H9 (cell line): ENCODE data around the gene FREM1. TPM values are rescaled to one million over a fixed set of nuclear protein-coding genes. Genes with fewer than 3 reads are reported as not detected.
A peak's percentile ranks its signal among the peaks of the same experiment; 100 is the strongest.

ENCODE experiments used
- DNase-seq: peaks from one replicate; pipeline ENCODE4 v3.0.0-alpha.2; 2017
- H2AFZ ChIP-seq: one replicate; pipeline ENCODE4 v1.6.1; 2013; ENCODE audit warnings: mild to moderate bottlenecking, low read length, control low read depth, moderate library complexity
- H2AK5ac ChIP-seq: 2 replicates; pipeline ENCODE4 v1.6.1; 2013; ENCODE audit warnings: low read length, control low read depth, mixed read lengths; ENCODE audit not compliant: insufficient read length
- H2BK120ac ChIP-seq: one replicate; pipeline ENCODE4 v1.6.1; 2013; ENCODE audit warnings: low read depth, mild to moderate bottlenecking, low read length, control low read depth, inconsistent platforms; ENCODE audit not compliant: poor library complexity, severe bottlenecking
- H2BK12ac ChIP-seq: 2 replicates; pipeline ENCODE4 v1.6.1; 2013; ENCODE audit warnings: low read length, control low read depth, mixed read lengths, low read depth; ENCODE audit not compliant: insufficient read length
- H2BK15ac ChIP-seq: 2 replicates; pipeline ENCODE4 v1.6.1; 2013; ENCODE audit warnings: low read depth, low read length, control low read depth
- H2BK20ac ChIP-seq: one replicate; pipeline ENCODE4 v1.6.1; 2013; ENCODE audit warnings: low read depth, mild to moderate bottlenecking, low read length, control low read depth, inconsistent platforms; ENCODE audit not compliant: poor library complexity, severe bottlenecking
- H2BK5ac ChIP-seq: 2 replicates; pipeline ENCODE4 v1.6.1; 2013; ENCODE audit warnings: low read length, control low read depth, mixed read lengths; ENCODE audit not compliant: insufficient read length
- H3K14ac ChIP-seq: 2 replicates; pipeline ENCODE4 v1.6.1; 2013; ENCODE audit warnings: low read length, control low read depth; ENCODE audit not compliant: insufficient read depth
- H3K18ac ChIP-seq: 2 replicates; pipeline ENCODE4 v1.6.1; 2013; ENCODE audit warnings: low read depth, mild to moderate bottlenecking, mixed read lengths, low read length, control low read depth; ENCODE audit not compliant: insufficient read length
- H3K23ac ChIP-seq: 2 replicates; pipeline ENCODE4 v1.6.1; 2013; ENCODE audit warnings: low read length, control low read depth, mixed read lengths, low read depth; ENCODE audit not compliant: insufficient read length
- H3K23me2 ChIP-seq: 2 replicates; pipeline ENCODE4 v1.6.1; 2013; ENCODE audit warnings: low read depth, mild to moderate bottlenecking, mixed read lengths, low read length, control low read depth; ENCODE audit not compliant: insufficient read length, poor library complexity, severe bottlenecking
- H3K27ac ChIP-seq: 2 replicates; pipeline ENCODE4 v1.5.1; 2013; ENCODE audit warnings: low read length, control low read depth, mixed read lengths, low read depth; ENCODE audit not compliant: insufficient read length
- H3K27me3 ChIP-seq: 2 replicates; pipeline ENCODE4 v1.6.1; 2013; ENCODE audit warnings: low read length, control low read depth, inconsistent platforms; ENCODE audit not compliant: insufficient read depth
- H3K4ac ChIP-seq: 2 replicates; pipeline ENCODE4 v1.6.1; 2013; ENCODE audit warnings: low read depth, mild to moderate bottlenecking, control low read depth, inconsistent platforms, low read length, moderate library complexity
- H3K4me1 ChIP-seq: 2 replicates; pipeline ENCODE4 v1.6.1; 2013; ENCODE audit warnings: low read length, control low read depth, inconsistent platforms; ENCODE audit not compliant: insufficient read depth
- H3K4me2 ChIP-seq: 2 replicates; pipeline ENCODE4 v1.6.1; 2013; ENCODE audit warnings: low read length, control low read depth, mixed read lengths; ENCODE audit not compliant: insufficient read length, insufficient read depth
- H3K56ac ChIP-seq: 2 replicates; pipeline ENCODE4 v1.6.1; 2013; ENCODE audit warnings: low read depth, mild to moderate bottlenecking, mixed read lengths, low read length, control low read depth; ENCODE audit not compliant: insufficient read length
- H3K79me1 ChIP-seq: 2 replicates; pipeline ENCODE4 v1.6.1; 2013; ENCODE audit warnings: low read depth, mild to moderate bottlenecking, moderate library complexity, low read length, control low read depth, inconsistent platforms; ENCODE audit not compliant: insufficient read depth, poor library complexity, severe bottlenecking
- H3K79me2 ChIP-seq: 2 replicates; pipeline ENCODE4 v1.6.1; 2013; ENCODE audit warnings: low read length, control low read depth, inconsistent platforms; ENCODE audit not compliant: insufficient read depth
- H3K9ac ChIP-seq: 2 replicates; pipeline ENCODE4 v1.6.1; 2013; ENCODE audit warnings: low read length, control low read depth, mixed read lengths; ENCODE audit not compliant: insufficient read length; ENCODE audit errors: extremely low read depth
- H3K9me3 ChIP-seq: one replicate; pipeline ENCODE4 v1.6.1; 2013; ENCODE audit warnings: low read depth, low read length, inconsistent platforms; ENCODE audit not compliant: control insufficient read depth
- H3T11ph ChIP-seq: one replicate; pipeline ENCODE4 v1.6.1; 2013; ENCODE audit warnings: mild to moderate bottlenecking, low read length, control low read depth, inconsistent platforms
- H4K20me1 ChIP-seq: one replicate; pipeline ENCODE4 v1.6.1; 2013; ENCODE audit not compliant: control insufficient read depth, insufficient read length, insufficient read depth
- H4K5ac ChIP-seq: 2 replicates; pipeline ENCODE4 v1.6.1; 2013; ENCODE audit warnings: low read depth, mild to moderate bottlenecking, mixed read lengths, low read length, control low read depth; ENCODE audit not compliant: insufficient read length
- H4K8ac ChIP-seq: replicated peaks from 2 replicates; pipeline ENCODE4 v1.6.1; 2013; ENCODE audit warnings: low read length, control low read depth, mixed read lengths, low read depth; ENCODE audit not compliant: insufficient read length
- H4K91ac ChIP-seq: 2 replicates; pipeline ENCODE4 v1.6.1; 2013; ENCODE audit warnings: low read depth, mild to moderate bottlenecking, moderate library complexity, mixed read lengths, low read length, control low read depth; ENCODE audit not compliant: insufficient read length
- H3K27ac Mint-ChIP-seq, 3 experiments: 2 replicates in 2 of 3; 3 replicates in 1 of 3; pipeline ENCODE4 v1.8.0; 2020 to 2021; ENCODE audit warnings: mixed read lengths in 3 of 3, mild to moderate bottlenecking in 1 of 3, moderate library complexity in 1 of 3
- H3K27me3 Mint-ChIP-seq: 2 replicates; pipeline ENCODE4 v1.8.0; 2021; ENCODE audit warnings: low read depth, mild to moderate bottlenecking, moderate library complexity, mixed read lengths
- H3K36me3 Mint-ChIP-seq, 3 experiments: 2 replicates in 2 of 3; 3 replicates in 1 of 3; pipeline ENCODE4 v1.8.0; 2020 to 2021; ENCODE audit warnings: low read depth in 3 of 3, mixed read lengths in 3 of 3; ENCODE audit not compliant: insufficient read depth in 1 of 3
- H3K4me1 Mint-ChIP-seq, 2 experiments: 2 replicates each; pipeline ENCODE4 v1.8.0; 2020; ENCODE audit warnings: mixed read lengths in 2 of 2
- H3K4me3 Mint-ChIP-seq, 2 experiments: 2 replicates in 1 of 2; 3 replicates in 1 of 2; pipeline ENCODE4 v1.8.0; 2020 to 2021; ENCODE audit warnings: mild to moderate bottlenecking in 2 of 2, mixed read lengths in 2 of 2, moderate library complexity in 1 of 2
- H3K9me3 Mint-ChIP-seq, 2 experiments: 2 replicates in 1 of 2; 3 replicates in 1 of 2; pipeline ENCODE4 v1.8.0; 2020; ENCODE audit warnings: mild to moderate bottlenecking in 2 of 2, mixed read lengths in 2 of 2, moderate library complexity in 1 of 2
- CTCF ChIP-seq: fragments of 200-600 bp; sonication (generic); conservative IDR thresholded peaks from 3 replicates; pipeline ENCODE4 v1.8.0; 2021; ENCODE audit warnings: antibody characterized with exemption, mild to moderate bottlenecking
- WGBS: extraction: QIAGEN DNeasy Blood & Tissue Kit; methylation state at CpG from one replicate; pipeline ENCODE4 v1.1.7; 2013; ENCODE audit warnings: missing lambda C conversion rate, low lambda C conversion rate, mixed read lengths; ENCODE audit not compliant: insufficient read length; ENCODE audit errors: extremely low coverage; 5-methylcytosine and 5-hydroxymethylcytosine counted together
- total RNA-seq: library from RNA; stranded (reverse); gene quantifications from 2 replicates; pipeline ENCODE4 v1.2.1, GENCODE V29; 2021

Gene FREM1
- total RNA-seq, 1 experiment from 2014 or later = 0.44 TPM

DNA sequence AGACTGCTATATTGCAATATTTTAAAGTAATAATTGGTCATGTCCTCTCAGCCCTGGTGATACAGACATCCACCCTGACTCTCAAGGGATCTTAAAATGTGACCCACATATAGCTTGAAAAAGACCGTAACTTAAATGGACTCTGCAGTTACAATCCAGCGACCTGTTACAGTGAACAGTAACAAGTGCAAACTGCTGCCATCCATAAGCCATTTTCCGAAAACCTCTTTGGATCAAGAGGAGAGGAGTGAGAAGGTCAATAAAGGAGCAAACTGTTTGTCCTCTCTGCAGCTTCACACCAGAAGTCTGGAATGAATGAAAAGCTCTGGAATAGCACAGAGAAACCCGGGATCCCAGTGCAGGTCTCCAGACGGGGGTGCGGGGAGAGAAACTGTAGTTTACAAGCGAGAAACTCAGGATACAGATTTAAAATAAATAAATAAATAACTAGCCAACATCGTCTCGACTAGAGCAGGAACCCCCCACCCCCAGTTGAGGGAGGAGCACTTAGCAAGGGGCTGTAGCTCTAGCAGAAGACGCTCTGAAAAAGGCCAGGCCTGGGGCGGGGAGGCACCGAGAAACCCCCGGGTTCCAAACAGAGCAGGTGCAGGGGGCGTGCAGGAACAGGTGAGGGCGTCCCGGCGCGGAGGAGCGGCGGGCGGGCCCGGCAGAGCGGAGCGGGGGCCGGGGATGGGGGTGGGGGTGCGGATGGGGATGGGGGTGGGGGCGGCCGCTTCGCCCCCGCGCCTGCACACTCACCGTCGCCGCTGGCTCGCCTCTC lies 217.6 kb downstream of the FREM1 start:
- TF ChIP-seq CTCF = peak; percentile 24; the same call in 1 of the 3 replicates
- Histone ChIP-seq H2BK15ac (no peak overlapping the region), H3K23me2 (peaks cover 5% of the 10 kb centered on the region), H4K8ac (no peak overlapping the region), H2BK120ac (no peak overlapping the region), H4K20me1 (no peaks in the 10 kb centered on the region), H2BK20ac (no peak overlapping the region), H3K9ac (peak overlapping the region; percentile 64), H3K27ac (no peak overlapping the region), H3T11ph (no peak overlapping the region), H2AK5ac (no peak overlapping the region), H4K91ac (no peak overlapping the region), H3K79me2 (peaks cover 4% of the 10 kb centered on the region; the same call in 1 of the 2 replicates), H2BK5ac (no peak overlapping the region), H3K18ac (no peak overlapping the region), H3K56ac (no peak overlapping the region), H3K4me2 (peak overlapping the region; percentile 78), H3K4ac (no peak overlapping the region), H2AFZ (no peak overlapping the region), H4K5ac (no peak overlapping the region), H3K27me3 (no peaks in the 10 kb centered on the region), H3K4me1 (peaks cover 2% of the 10 kb centered on the region; the same call in 1 of the 2 replicates), H2BK12ac (no peak overlapping the region), H3K14ac (peak overlapping the region; percentile 83; the same call in 1 of the 2 replicates), H3K9me3 (no peaks in the 10 kb centered on the region), H3K23ac (no peak overlapping the region), H3K79me1 (no peaks in the 10 kb centered on the region)
- peaks cover 9 to 21% (median 21%) of the 10 kb centered on the region in 3 experiments; a peak in 6 of 7 replicates for H3K36me3 Mint-ChIP-seq
- DNase-seq = peak; percentile 53
- WGBS = no CpG with 5 or more reads among the region's 35 CpGs
- peak overlapping the region; percentile 68 to 96 (median 94); a peak in 6 of 7 replicates for H3K27ac Mint-ChIP-seq
- peaks cover 25 to 27% of the 10 kb centered on the region in 2 experiments for H3K4me1 Mint-ChIP-seq
- H3K9me3 Mint-ChIP-seq = no peaks in the 10 kb centered on the region
- no peaks in the 10 kb centered on the region for H3K27me3 Mint-ChIP-seq
- peak overlapping the region; percentile 86 to 96 for H3K4me3 Mint-ChIP-seq
